ENCODE results near the gene TTYH2.

- TF ChIP-seq GATA2 (IDR thresholded peaks at IDR 0.05; ENCODE audit: low read depth, low read length) (no peak), GATA3 (IDR thresholded peaks at IDR 0.05; ENCODE audit: low read depth, low read length) (no peak)
These were observed 79.1 kb downstream of the TTYH2 start for GRCh38 chr17:74292495-74292894.

Data from SH-SY5Y (cell line).